NK-92 treated with Interleukin-12 subunit alpha and Interleukin-12 subunit beta, amount 100 ng/mL, for 24 hours (cell line): ENCODE measurements around the gene EYA3.

Source experiments
- DNase-seq: peaks from one replicate; lab custom pipeline; 2025; lab: John Stamatoyannopoulos, UW

Gene EYA3

GRCh38 chr1:27938488-27938887 lies 149.9 kb downstream of the EYA3 start:
- DNase-seq = no peak

DNA sequence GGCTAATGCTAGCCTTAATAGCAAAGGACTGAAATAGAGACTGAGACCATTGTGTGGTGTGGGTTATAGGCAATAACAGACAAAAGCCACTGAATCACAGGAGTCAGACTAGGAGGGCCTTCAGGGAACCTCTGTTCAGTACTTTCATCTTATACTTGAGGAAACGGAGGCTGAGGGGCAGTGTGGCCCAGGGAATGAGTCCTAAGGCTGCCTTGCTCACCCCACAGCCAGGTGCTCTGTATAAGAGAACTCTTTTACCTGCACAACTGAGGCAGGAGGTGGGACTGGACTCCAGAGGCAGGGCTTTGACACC lies 150.9 kb downstream of the EYA3 start:
- no peak for DNase-seq

- DNase-seq = no peak
These were observed 152.0 kb downstream of the EYA3 start for GRCh38 chr1:27936370-27936769.

- DNase-seq = no peak
These were observed 152.7 kb downstream of the EYA3 start for GRCh38 chr1:27935721-27936120.

GRCh38 chr1:27934818-27935549 lies 153.4 kb downstream of the EYA3 start, which contains the start of gene SMPDL3B:
Gene SMPDL3B (plus strand): TSS chr1:27935000. CDS start chr1:27935184, 184 bp downstream.
- DNase-seq = no peak

DNA sequence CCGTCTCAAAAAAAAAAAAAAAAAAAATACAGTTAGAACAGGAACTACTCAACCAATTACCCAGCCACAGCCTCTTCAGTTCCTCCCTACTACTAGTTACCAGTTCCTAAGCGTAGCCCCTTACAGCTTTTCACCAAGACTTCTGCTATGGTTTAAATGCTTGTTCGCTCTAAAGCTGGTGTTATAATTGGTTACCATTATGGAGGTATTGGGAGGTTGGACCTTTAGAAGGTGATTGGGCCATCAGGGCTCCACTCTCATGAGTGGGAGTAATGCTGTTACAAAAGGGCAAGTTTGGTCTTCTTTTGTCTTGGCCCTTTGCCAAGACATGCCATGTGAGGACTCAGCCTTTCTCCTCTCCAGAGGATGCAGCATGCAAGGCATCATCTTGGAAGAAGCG lies 156.7 kb downstream of the EYA3 start:
- DNase-seq = no peak

DNA sequence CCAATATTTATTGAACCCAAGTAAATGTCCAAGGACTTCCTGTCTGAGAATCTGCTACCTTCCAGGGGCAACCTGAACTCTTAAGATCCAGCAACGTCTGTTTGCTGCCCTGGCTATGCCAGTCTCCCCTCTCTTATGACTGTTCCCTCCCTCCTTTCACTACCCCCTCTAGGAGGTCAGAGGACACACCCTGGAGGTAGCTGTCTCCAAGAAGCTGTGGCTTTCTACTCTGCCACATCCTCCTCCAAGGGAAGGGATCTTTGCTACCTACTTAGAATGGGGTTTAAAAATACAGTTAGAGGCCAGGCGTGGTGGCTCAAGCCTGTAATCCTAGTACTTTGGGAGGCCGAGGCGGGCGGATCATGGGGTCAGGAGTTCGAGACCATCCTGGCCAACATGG lies 157.2 kb downstream of the EYA3 start:
- no peak for DNase-seq

- DNase-seq = no peak
These were observed 160.0 kb downstream of the EYA3 start for GRCh38 chr1:27928216-27928954.

DNA sequence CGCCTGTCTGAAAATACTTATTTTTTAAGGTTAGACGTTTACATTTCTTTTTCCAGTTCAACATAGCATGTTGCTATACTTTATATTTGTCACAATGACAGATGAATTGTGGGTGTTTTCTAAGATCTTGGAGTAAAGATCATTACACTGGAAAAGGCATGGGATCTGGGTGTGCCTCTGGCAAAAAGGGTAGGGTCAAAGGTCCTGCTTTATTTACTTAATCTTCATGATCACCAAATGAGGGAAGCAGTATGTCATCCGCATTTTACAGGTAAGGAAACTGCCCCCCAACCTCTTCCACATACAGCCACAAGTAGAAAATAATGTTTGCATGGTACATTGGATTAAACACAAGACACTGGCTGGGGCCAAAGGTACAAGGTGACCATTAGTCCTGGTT lies 166.1 kb downstream of the EYA3 start:
- DNase-seq = no peak
